ENCODE results near the gene ADK.
"Not testable (repeated sequence)": the region's sequence is repeated elsewhere in the genome, so short reads cannot be mapped to it uniquely, and the experiment has no call there.

ADK gene

GRCh38 chr10:74496276-74496675, 345.3 kb downstream of the ADK start:
- not testable (repeated sequence) for DNase-seq (ENCODE audit: low spot score)

- not testable (repeated sequence) for DNase-seq (ENCODE audit: low spot score)
These were observed 347.6 kb downstream of the ADK start for GRCh38 chr10:74498664-74499063.

- DNase-seq (ENCODE audit: low spot score): no peak
These were observed 349.1 kb downstream of the ADK start for GRCh38 chr10:74500026-74500704.

GRCh38 chr10:74500816-74501215, 349.8 kb downstream of the ADK start:
- DNase-seq (ENCODE audit: low spot score): no peak

- DNase-seq (ENCODE audit: low spot score): no peak
These were observed 352.1 kb downstream of the ADK start for GRCh38 chr10:74502963-74503608.

GRCh38 chr10:74507951-74508350, 356.9 kb downstream of the ADK start:
- no peak for DNase-seq (ENCODE audit: low spot score)

- DNase-seq (ENCODE audit: low spot score): no peak
These were observed 359.6 kb downstream of the ADK start for GRCh38 chr10:74510594-74510993.

- no peak for DNase-seq (ENCODE audit: low spot score)
These were observed 360.0 kb downstream of the ADK start for GRCh38 chr10:74511051-74511450.

GRCh38 chr10:74514322-74514721, 363.3 kb downstream of the ADK start:
- no peak for DNase-seq (ENCODE audit: low spot score)

- DNase-seq (ENCODE audit: low spot score): no peak
These were observed 367.0 kb downstream of the ADK start for GRCh38 chr10:74518061-74518460.

GRCh38 chr10:74521526-74521925, 370.5 kb downstream of the ADK start:
- DNase-seq (ENCODE audit: low spot score): no peak

- no peak for DNase-seq (ENCODE audit: low spot score)
These were observed 372.2 kb downstream of the ADK start for GRCh38 chr10:74523199-74523598.

GRCh38 chr10:74525885-74526284, 374.9 kb downstream of the ADK start:
- no peak for DNase-seq (ENCODE audit: low spot score)

- not testable (repeated sequence) for DNase-seq (ENCODE audit: low spot score)
These were observed 376.6 kb downstream of the ADK start for GRCh38 chr10:74527611-74528010.

- no peak for DNase-seq (ENCODE audit: low spot score)
These were observed 378.2 kb downstream of the ADK start for GRCh38 chr10:74529205-74529604.

GRCh38 chr10:74530981-74531380, 380.0 kb downstream of the ADK start:
- DNase-seq (ENCODE audit: low spot score): no peak

GRCh38 chr10:74539317-74539716, 388.3 kb downstream of the ADK start:
- DNase-seq (ENCODE audit: low spot score): no peak

- no peak for DNase-seq (ENCODE audit: low spot score)
These were observed 390.4 kb downstream of the ADK start for GRCh38 chr10:74541375-74541774.

- no peak for DNase-seq (ENCODE audit: low spot score)
These were observed 391.1 kb downstream of the ADK start for GRCh38 chr10:74542077-74542476.

- DNase-seq (ENCODE audit: low spot score): no peak
These were observed 392.3 kb downstream of the ADK start for GRCh38 chr10:74543276-74543675.

GRCh38 chr10:74544106-74544505, 393.1 kb downstream of the ADK start:
- no peak for DNase-seq (ENCODE audit: low spot score)

GRCh38 chr10:74548676-74549075, 397.7 kb downstream of the ADK start:
- DNase-seq (ENCODE audit: low spot score): no peak

GRCh38 chr10:74556072-74556705, 405.2 kb downstream of the ADK start:
- no peak for DNase-seq (ENCODE audit: low spot score)

All from ecto neural progenitor cell (in vitro differentiated cells).